Omental fat pad (tissue), 4 donors: ENCODE data around the gene C10orf95. TPM values are rescaled to one million over a fixed set of nuclear protein-coding genes. Genes with fewer than 3 reads are reported as not detected.

Experiments
- ATAC-seq: fragments of 150-250 bp; one replicate; pipeline ENCODE4 v1.9.1; 2016; ENCODE audit warnings: mild to moderate bottlenecking, moderate library complexity; ENCODE audit not compliant: low FRiP score
- DNase-seq: peaks from one replicate; pipeline ENCODE4 v3.0.0-alpha.2; 2019; ENCODE audit warnings: low spot score
- total RNA-seq, 4 donors: library from RNA; depleted of rRNA; stranded (reverse); fragments of >200 nt; gene quantifications; one replicate each; pipeline ENCODE4 v1.1.0, GENCODE V29; 2016
- TF ChIP-seq, protein P1 (sequence below), 3 donors: fragments of 450-650 bp; IDR thresholded peaks; one replicate each; pipeline ENCODE4 v1.5.1; 2016 to 2017; ENCODE audit warnings: antibody characterized with exemption in 3 of 3, mild to moderate bottlenecking in 3 of 3, moderate library complexity in 2 of 3

C10orf95 gene
- total RNA-seq, 4 donors from 2014 or later: 0.84 TPM; not detected in 3

DNA sequence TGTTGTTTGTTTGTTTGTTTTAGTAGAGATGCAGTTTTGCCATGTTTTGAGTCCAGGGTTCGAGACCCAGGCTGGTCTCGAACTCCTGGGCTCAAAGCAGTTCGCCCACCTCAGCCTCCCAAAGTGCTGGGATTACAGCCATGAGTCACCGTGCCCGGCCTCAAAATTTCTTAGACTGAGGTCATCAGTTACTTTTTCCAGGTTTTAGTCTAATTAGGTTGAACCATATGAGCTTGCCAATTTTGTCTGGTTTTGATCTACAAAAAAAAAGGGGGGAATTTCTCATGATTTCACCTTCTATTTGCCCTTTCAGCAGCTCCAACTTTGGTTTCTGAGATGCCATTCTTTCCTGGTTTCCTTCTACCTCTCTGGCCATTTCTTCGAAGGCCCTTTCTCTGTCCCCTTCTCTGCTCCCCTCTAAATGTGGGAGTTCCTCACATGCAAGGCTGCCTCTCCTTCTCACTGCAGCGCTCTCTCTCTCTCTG lies 24.5 kb downstream of the C10orf95 start:
- no peak for ATAC-seq
- no peak for DNase-seq
- TF ChIP-seq, protein P1, sequence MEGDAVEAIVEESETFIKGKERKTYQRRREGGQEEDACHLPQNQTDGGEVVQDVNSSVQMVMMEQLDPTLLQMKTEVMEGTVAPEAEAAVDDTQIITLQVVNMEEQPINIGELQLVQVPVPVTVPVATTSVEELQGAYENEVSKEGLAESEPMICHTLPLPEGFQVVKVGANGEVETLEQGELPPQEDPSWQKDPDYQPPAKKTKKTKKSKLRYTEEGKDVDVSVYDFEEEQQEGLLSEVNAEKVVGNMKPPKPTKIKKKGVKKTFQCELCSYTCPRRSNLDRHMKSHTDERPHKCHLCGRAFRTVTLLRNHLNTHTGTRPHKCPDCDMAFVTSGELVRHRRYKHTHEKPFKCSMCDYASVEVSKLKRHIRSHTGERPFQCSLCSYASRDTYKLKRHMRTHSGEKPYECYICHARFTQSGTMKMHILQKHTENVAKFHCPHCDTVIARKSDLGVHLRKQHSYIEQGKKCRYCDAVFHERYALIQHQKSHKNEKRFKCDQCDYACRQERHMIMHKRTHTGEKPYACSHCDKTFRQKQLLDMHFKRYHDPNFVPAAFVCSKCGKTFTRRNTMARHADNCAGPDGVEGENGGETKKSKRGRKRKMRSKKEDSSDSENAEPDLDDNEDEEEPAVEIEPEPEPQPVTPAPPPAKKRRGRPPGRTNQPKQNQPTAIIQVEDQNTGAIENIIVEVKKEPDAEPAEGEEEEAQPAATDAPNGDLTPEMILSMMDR (IDR thresholded peaks at IDR 0.05): no peak

DNA sequence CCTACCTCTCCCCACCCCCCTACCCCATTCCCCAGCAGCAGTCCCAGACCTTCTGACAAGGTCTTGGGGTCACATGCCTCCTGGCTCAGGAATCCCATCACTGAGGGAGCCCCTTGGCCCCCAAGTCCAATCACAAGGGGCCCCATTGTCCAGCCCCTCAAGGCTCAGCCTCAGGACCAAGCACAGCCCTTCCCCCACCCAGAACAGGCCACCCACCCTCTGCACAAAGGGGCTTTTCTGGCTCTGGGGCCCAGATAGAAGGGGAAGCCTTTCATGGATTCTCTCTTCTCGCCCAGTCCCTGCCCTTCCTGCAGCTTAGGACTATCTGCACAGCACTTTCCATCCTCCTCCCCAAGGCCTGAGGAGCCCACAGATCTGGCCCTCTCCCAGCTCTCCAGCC lies 25.9 kb downstream of the C10orf95 start:
- TF ChIP-seq, protein P1 (IDR thresholded peaks at IDR 0.05): no peak
- ATAC-seq: no peak
- no peak for DNase-seq

DNA sequence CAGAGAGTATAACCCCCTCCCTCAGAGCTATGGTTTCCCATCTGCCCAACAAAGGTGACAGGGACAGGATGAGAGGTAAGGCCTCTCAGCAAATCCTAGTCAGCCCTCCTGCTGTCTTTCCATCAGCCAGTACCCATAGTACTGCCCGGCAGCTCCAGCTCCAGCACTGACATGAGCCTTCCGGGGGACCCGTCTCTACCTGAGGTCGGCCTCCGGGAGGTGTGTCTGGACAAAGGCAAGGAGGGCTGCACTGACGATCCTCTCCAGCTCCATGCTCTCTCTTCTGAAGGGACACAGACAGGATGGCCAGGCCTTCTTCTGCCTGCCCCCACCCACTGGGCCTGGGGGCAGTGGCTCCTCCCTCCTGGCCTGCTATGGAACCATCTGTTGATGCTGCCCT lies 26.4 kb downstream of the C10orf95 start:
- DNase-seq (no peak), ATAC-seq (no peak)
- TF ChIP-seq, protein P1 (IDR thresholded peaks at IDR 0.05): no peak

DNA sequence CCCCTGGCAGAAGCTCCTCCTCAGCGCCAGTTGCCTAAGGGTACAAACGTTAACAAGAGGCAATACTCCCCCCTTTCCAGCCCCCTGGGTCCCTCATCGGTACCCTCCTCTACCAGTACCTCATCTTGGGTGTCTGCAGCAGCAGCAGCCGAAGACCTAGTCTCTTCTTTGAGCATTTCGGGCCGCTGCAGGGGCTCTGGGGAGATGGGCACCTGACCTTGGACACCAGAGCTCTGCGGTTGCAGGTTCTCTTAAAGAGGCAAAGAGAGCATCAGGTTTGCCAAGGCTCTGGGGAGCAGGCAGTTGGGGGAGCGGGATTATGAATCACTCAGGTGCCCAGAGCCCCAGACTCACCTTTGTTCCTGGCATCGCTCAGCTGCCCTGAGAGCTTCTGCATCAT lies 27.2 kb downstream of the C10orf95 start:
- DNase-seq (no peak), ATAC-seq (no peak)
- TF ChIP-seq, protein P1 (IDR thresholded peaks at IDR 0.05): no peak

DNA sequence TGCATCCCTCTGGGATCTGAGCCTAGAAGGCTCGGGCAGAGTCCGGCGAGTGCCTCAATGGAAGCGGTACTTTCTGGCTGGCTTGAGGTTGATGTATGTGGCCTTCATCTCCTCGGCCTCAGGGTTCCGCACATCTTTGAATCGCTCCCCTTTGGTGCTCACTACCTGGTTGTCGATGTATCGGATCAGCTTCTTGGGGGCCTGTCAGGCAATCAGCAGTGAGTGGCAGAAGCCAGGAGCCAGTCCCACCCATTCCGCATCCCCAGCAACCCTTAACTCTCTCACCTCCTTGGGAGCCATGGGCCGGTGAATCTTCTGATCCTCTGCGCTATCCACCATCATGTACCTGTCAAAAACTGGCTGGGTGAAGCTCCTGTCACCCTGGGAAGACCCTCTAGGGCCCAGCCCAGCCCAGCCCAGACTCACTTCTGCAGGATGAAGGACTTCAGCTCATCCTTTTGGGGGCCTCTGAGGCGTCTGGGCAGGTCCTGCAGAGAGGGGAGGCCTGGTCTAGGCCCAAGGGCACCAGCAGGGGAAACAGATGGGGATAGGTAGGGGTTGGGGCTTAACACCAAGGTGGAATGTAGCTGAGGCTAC lies 27.9 kb downstream of the C10orf95 start:
- TF ChIP-seq, protein P1 (IDR thresholded peaks at IDR 0.05): no peak
- no peak for ATAC-seq
- DNase-seq: no peak

DNA sequence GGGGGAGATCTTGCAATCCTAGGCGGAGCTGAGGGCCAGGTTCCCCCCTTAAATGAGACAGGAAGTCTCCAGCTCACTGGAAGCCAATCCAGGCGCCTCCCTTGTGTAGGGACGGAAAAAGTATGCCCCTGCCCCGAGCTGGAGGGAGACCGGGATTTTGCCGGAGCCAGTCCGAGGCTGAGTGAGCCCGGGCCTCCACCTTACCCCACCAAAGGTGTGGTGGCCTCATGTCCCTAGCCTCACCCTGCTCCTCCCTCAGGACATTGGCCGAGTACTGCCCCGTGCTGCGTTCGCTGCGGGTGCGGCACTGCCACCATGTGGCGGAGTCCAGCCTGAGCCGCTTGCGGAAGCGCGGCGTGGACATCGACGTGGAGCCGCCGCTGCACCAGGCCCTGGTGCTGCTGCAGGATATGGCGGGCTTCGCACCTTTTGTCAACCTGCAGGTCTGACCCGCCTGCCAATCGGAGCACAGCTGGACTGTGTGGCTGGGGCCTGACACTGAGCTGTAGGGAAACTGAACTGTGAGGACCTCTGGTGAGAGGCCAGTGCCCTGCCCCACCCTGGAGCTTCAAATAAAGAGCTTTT lies 28.7 kb downstream of the C10orf95 start:
- TF ChIP-seq, protein P1 (IDR thresholded peaks at IDR 0.05): peak in 1 of 3 donors; percentile 42
- no peak for DNase-seq
- peak; percentile 59 for ATAC-seq
